Measurements from ENCODE around the gene TAB3. TPM values are rescaled to one million over a fixed set of nuclear protein-coding genes. Genes with fewer than 3 reads are reported as not detected.

Gene TAB3
- total and polyA plus RNA-seq, 9 of the 15 experiments (the other 6 are each of a cell fraction or from before 2014, with no cell fraction given), result 2.4 to 31.1 (median 15.5) TPM

DNA sequence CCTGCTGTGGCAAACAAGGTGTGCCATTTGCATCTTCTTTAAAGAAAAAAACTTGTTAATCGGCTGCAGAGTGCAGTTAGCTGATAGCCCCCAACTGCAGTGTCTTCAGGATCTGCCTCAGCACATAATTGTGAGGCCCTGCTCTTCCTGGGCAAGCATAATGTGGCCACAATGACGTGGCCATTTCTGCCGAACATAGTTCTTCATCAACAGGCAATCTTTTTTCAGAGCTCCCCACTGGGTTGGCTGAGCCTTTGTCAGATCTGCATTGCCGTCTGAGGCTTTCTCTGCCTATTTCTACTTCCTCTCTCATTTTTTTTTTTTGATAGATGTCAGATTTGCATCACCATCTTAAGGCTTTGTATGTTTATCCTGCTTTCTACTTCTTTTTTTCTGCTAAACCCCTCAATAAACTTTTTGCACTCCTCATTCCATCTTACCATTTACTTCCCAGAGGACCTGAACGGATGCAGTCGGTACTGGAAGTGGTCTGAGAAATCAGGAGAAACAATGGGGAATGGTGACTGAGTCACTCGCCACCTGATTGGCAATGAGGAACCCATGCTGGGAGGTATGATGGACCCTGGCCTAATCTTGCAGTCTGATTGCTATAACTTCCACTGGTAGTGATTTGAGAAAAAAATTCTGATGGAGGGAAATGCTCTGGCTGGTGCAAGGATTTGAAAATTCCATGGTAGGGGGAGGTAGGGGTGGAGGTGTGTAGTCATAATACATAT, 21.2 kb upstream of the TAB3 start (continued):
- no peak for TF ChIP-seq RREB1 (CRISPR knock-in tag; IDR thresholded peaks at IDR 0.05)
- TF ChIP-seq GATAD2B (IDR thresholded peaks at IDR 0.05; ENCODE audit: borderline replicate concordance), result no peak
- peak; percentile 72 for TF ChIP-seq CBFA2T3 (IDR thresholded peaks at IDR 0.05)
- TF ChIP-seq YY1 (IDR thresholded peaks at IDR 0.05; ENCODE audit: borderline replicate concordance in 1 of 3, control insufficient read depth in 1 of 3, extremely low read depth in 1 of 3, insufficient read depth in 3 of 3, insufficient read length in 1 of 3, insufficient replicate concordance in 2 of 3, low read depth in 1 of 3, low read length in 2 of 3), result no peak
- peak; percentile 73 for TF ChIP-seq MAFK (IDR thresholded peaks at IDR 0.05; ENCODE audit: low read length)
- no peak for TF ChIP-seq RBM15 (IDR thresholded peaks at IDR 0.05; ENCODE audit: insufficient read depth, low read length)
- no peak for TF ChIP-seq XRCC3 (IDR thresholded peaks at IDR 0.05)
- TF ChIP-seq PRDM10 (IDR thresholded peaks at IDR 0.05; ENCODE audit: partially characterized antibody), result no peak
- TF ChIP-seq ZNF165 (CRISPR knock-in tag; IDR thresholded peaks at IDR 0.05; ENCODE audit: borderline replicate concordance), result no peak
- TF ChIP-seq PHB (CRISPR knock-in tag; IDR thresholded peaks at IDR 0.05), result no peak
- no peak for TF ChIP-seq NR4A1 (CRISPR knock-in tag; IDR thresholded peaks at IDR 0.05)
- no peak for TF ChIP-seq NR4A1 (tag; IDR thresholded peaks at IDR 0.05)
- TF ChIP-seq, protein P1, sequence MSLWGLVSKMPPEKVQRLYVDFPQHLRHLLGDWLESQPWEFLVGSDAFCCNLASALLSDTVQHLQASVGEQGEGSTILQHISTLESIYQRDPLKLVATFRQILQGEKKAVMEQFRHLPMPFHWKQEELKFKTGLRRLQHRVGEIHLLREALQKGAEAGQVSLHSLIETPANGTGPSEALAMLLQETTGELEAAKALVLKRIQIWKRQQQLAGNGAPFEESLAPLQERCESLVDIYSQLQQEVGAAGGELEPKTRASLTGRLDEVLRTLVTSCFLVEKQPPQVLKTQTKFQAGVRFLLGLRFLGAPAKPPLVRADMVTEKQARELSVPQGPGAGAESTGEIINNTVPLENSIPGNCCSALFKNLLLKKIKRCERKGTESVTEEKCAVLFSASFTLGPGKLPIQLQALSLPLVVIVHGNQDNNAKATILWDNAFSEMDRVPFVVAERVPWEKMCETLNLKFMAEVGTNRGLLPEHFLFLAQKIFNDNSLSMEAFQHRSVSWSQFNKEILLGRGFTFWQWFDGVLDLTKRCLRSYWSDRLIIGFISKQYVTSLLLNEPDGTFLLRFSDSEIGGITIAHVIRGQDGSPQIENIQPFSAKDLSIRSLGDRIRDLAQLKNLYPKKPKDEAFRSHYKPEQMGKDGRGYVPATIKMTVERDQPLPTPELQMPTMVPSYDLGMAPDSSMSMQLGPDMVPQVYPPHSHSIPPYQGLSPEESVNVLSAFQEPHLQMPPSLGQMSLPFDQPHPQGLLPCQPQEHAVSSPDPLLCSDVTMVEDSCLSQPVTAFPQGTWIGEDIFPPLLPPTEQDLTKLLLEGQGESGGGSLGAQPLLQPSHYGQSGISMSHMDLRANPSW (CRISPR knock-in tag; IDR thresholded peaks at IDR 0.05), result no peak
- TF ChIP-seq BCL6 (CRISPR knock-in tag; IDR thresholded peaks at IDR 0.05), result no peak
- no peak for TF ChIP-seq NFIC (IDR thresholded peaks at IDR 0.05)
- TF ChIP-seq ZNF184 (CRISPR knock-in tag; IDR thresholded peaks at IDR 0.05), result no peak
